ENCODE measurements around the gene DNAJC24. TPM values are rescaled to one million over a fixed set of nuclear protein-coding genes. Genes with fewer than 3 reads are reported as not detected.

DNAJC24 gene
- total RNA-seq, 1 donor: 23.9 TPM

DNA sequence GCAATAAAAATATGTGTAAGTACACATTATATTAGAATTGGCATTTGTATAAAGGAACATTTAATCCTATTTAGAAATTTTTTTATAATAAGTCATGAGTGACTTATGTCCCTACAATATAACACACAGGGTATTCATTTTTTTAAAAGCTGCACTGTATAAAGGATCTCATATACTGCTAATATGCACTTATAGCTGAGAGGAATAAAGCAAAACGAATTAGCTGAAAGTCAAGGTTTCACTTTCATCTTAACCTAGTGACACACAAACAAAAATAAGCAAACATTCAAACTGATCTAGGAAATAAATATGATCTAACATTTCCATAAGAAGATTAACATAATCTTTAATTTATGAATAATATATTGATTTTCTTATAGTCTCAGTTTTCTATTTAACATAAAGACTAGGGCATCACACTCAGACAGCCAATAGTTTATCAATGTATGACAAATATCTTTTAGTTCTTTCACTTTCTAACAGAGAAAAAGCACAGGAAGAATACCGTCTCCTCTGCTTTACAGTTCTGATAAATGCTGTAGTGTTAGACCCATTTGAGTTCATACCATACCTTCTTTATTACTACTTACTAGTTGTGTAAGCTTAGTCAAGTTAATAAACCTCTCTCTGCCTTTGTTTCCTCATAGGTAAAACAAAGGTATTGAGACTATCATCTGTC, 43.1 kb upstream of the DNAJC24 start:
- TF ChIP-seq, protein P1, sequence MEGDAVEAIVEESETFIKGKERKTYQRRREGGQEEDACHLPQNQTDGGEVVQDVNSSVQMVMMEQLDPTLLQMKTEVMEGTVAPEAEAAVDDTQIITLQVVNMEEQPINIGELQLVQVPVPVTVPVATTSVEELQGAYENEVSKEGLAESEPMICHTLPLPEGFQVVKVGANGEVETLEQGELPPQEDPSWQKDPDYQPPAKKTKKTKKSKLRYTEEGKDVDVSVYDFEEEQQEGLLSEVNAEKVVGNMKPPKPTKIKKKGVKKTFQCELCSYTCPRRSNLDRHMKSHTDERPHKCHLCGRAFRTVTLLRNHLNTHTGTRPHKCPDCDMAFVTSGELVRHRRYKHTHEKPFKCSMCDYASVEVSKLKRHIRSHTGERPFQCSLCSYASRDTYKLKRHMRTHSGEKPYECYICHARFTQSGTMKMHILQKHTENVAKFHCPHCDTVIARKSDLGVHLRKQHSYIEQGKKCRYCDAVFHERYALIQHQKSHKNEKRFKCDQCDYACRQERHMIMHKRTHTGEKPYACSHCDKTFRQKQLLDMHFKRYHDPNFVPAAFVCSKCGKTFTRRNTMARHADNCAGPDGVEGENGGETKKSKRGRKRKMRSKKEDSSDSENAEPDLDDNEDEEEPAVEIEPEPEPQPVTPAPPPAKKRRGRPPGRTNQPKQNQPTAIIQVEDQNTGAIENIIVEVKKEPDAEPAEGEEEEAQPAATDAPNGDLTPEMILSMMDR (IDR thresholded peaks at IDR 0.05; ENCODE audit: extremely low read depth, low read depth, low read length): no peak
- Histone ChIP-seq H3K27ac (ENCODE audit: low read depth, low read length) (no peak overlapping the region), H3K9me3 (ENCODE audit: low read depth, low read length) (no peaks in the 10 kb centered on the region), H3K4me3 (ENCODE audit: insufficient read depth, low read length) (no peak overlapping the region), H3K27me3 (ENCODE audit: insufficient read depth, low read length) (no peaks in the 10 kb centered on the region), H3K4me2 (ENCODE audit: insufficient read depth, low read length) (peak overlapping the region; percentile 7), H3K79me2 (ENCODE audit: insufficient read depth, low read length) (no peaks in the 10 kb centered on the region), H3K4me1 (ENCODE audit: insufficient read depth, low read length) (no peaks in the 10 kb centered on the region), H4K20me1 (ENCODE audit: insufficient read depth, low read length) (no peaks in the 10 kb centered on the region), H3K36me3 (ENCODE audit: insufficient read depth, low read length) (no peaks in the 10 kb centered on the region), H2AFZ (ENCODE audit: low read length) (no peak overlapping the region)
- DNase-seq (ENCODE audit: insufficient read length, low spot score, missing footprints): peak; percentile 32

GRCh38 chr11:31327417-31327816, 42.2 kb upstream of the DNAJC24 start:
- Histone ChIP-seq H3K36me3 (ENCODE audit: insufficient read depth, low read length) (no peaks in the 10 kb centered on the region), H2AFZ (ENCODE audit: low read length) (no peak overlapping the region), H3K9me3 (ENCODE audit: low read depth, low read length) (no peaks in the 10 kb centered on the region), H3K27me3 (ENCODE audit: insufficient read depth, low read length) (no peaks in the 10 kb centered on the region), H3K4me1 (ENCODE audit: insufficient read depth, low read length) (no peaks in the 10 kb centered on the region), H3K27ac (ENCODE audit: low read depth, low read length) (no peak overlapping the region), H3K4me2 (ENCODE audit: insufficient read depth, low read length) (no peak overlapping the region), H3K79me2 (ENCODE audit: insufficient read depth, low read length) (no peaks in the 10 kb centered on the region), H4K20me1 (ENCODE audit: insufficient read depth, low read length) (no peaks in the 10 kb centered on the region), H3K4me3 (ENCODE audit: insufficient read depth, low read length) (no peak overlapping the region)
- TF ChIP-seq, protein P1 (IDR thresholded peaks at IDR 0.05; ENCODE audit: extremely low read depth, low read depth, low read length): no peak
- DNase-seq (ENCODE audit: insufficient read length, low spot score, missing footprints): no peak

DNA sequence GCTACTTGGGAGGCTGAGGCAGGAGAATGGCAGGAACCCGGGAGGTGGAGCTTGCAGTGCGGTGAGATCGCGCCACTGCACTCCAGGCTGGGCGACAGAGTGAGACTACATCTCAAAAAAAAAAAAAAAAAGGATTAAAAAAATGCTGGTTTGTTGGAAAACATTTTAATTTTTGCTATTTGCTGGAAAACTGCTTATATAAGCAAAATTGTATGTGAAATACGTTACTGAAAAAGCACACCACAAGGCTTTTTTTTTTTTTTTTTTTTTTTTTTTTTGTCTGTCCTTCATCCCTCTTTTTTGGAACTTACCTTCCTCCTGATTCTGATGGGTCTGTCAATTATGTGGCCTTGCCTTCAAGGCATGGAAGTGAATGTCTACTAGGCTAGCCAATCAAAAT, 41.0 kb upstream of the DNAJC24 start:
- no peaks in the 10 kb centered on the region for H3K4me1 ChIP-seq (ENCODE audit: insufficient read depth, low read length)
- TF ChIP-seq, protein P1 (IDR thresholded peaks at IDR 0.05; ENCODE audit: extremely low read depth, low read depth, low read length): no peak

DNA sequence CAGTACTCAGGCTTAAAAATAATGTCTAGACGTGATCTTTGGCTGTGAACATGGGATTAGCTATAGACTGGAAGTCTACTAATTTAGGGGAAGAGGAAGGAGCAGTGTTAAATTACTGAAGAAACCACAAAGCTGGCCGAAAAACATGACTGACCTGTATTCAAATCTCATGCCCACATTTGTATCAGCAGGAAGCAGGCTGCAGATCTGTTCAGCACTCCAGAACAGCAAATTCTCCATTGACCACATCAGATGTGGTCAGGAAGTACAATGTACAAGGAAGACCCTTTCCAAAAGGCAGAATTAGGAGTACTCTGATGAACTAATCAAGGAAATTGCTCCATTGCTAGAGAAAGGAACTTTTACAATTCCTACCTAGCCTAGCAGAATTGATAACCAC, 31.9 kb upstream of the DNAJC24 start:
- Histone ChIP-seq H3K4me2 (ENCODE audit: insufficient read depth, low read length) (no peak overlapping the region), H3K27ac (ENCODE audit: low read depth, low read length) (no peak overlapping the region), H3K27me3 (ENCODE audit: insufficient read depth, low read length) (no peaks in the 10 kb centered on the region), H3K36me3 (ENCODE audit: insufficient read depth, low read length) (no peaks in the 10 kb centered on the region), H2AFZ (ENCODE audit: low read length) (no peak overlapping the region), H3K4me3 (ENCODE audit: insufficient read depth, low read length) (no peak overlapping the region), H3K9me3 (ENCODE audit: low read depth, low read length) (no peaks in the 10 kb centered on the region), H3K4me1 (ENCODE audit: insufficient read depth, low read length) (no peaks in the 10 kb centered on the region), H3K79me2 (ENCODE audit: insufficient read depth, low read length) (no peaks in the 10 kb centered on the region), H4K20me1 (ENCODE audit: insufficient read depth, low read length) (no peaks in the 10 kb centered on the region)
- DNase-seq (ENCODE audit: insufficient read length, low spot score, missing footprints): no peak
- TF ChIP-seq, protein P1 (IDR thresholded peaks at IDR 0.05; ENCODE audit: extremely low read depth, low read depth, low read length): no peak

More for the DNA sequence above, 41.0 kb upstream of the DNAJC24 start:
- no peak overlapping the region for H3K4me3 ChIP-seq (ENCODE audit: insufficient read depth, low read length)
- DNase-seq (ENCODE audit: insufficient read length, low spot score, missing footprints): no peak
- H3K27ac ChIP-seq (ENCODE audit: low read depth, low read length): no peak overlapping the region
- H3K79me2 ChIP-seq (ENCODE audit: insufficient read depth, low read length): no peaks in the 10 kb centered on the region
- no peak overlapping the region for H3K4me2 ChIP-seq (ENCODE audit: insufficient read depth, low read length)
- no peaks in the 10 kb centered on the region for H3K36me3 ChIP-seq (ENCODE audit: insufficient read depth, low read length)
- no peaks in the 10 kb centered on the region for H3K27me3 ChIP-seq (ENCODE audit: insufficient read depth, low read length)
- no peak overlapping the region for H2AFZ ChIP-seq (ENCODE audit: low read length)
- no peaks in the 10 kb centered on the region for H3K9me3 ChIP-seq (ENCODE audit: low read depth, low read length)
- no peaks in the 10 kb centered on the region for H4K20me1 ChIP-seq (ENCODE audit: insufficient read depth, low read length)
